Measurements from ENCODE around the gene LRP5.
"Not testable (repeated sequence)": the region's sequence is repeated elsewhere in the genome, so short reads cannot be mapped to it uniquely, and the experiment has no call there.

LRP5 gene

GRCh38 chr11:68424981-68425865, 112.8 kb downstream of the LRP5 start:
- DNase-seq: no peak

GRCh38 chr11:68425866-68426380, 113.5 kb downstream of the LRP5 start:
- DNase-seq: no peak

GRCh38 chr11:68429661-68430060, 117.3 kb downstream of the LRP5 start:
- DNase-seq: no peak

- no peak for DNase-seq
Measured at GRCh38 chr11:68430384-68430783, 118.0 kb downstream of the LRP5 start.

- DNase-seq: no peak
Measured at GRCh38 chr11:68430801-68431200, 118.4 kb downstream of the LRP5 start.

GRCh38 chr11:68431984-68432645, 119.7 kb downstream of the LRP5 start:
- DNase-seq: no peak

GRCh38 chr11:68432874-68433273, 120.5 kb downstream of the LRP5 start:
- no peak for DNase-seq

- no peak for DNase-seq
Measured at GRCh38 chr11:68433541-68433940, 121.2 kb downstream of the LRP5 start.

- not testable (repeated sequence) for DNase-seq
Measured at GRCh38 chr11:68434159-68434558, 121.8 kb downstream of the LRP5 start.

- DNase-seq: no peak
Measured at GRCh38 chr11:68436162-68436888, 123.9 kb downstream of the LRP5 start.

GRCh38 chr11:68436985-68437926, 124.9 kb downstream of the LRP5 start:
- DNase-seq: no peak

- DNase-seq: no peak
Measured at GRCh38 chr11:68437927-68438657, 125.7 kb downstream of the LRP5 start.

GRCh38 chr11:68438658-68439259, 126.4 kb downstream of the LRP5 start:
- no peak for DNase-seq

- no peak for DNase-seq
Measured at GRCh38 chr11:68439355-68440065, 127.1 kb downstream of the LRP5 start.

GRCh38 chr11:68440224-68440623, 127.8 kb downstream of the LRP5 start:
- DNase-seq: no peak

GRCh38 chr11:68441466-68442230, 129.3 kb downstream of the LRP5 start:
- no peak for DNase-seq

GRCh38 chr11:68442433-68442832, 130.0 kb downstream of the LRP5 start:
- DNase-seq: no peak

GRCh38 chr11:68444566-68444965, 132.2 kb downstream of the LRP5 start:
- no peak for DNase-seq

GRCh38 chr11:68445531-68446035, 133.2 kb downstream of the LRP5 start:
- DNase-seq: no peak
